GM19240 (cell line): Measurements from ENCODE around the gene GIGYF2.
A peak's percentile ranks its signal among the peaks of the same experiment; 100 is the strongest.
"Not testable (repeated sequence)": the region's sequence is repeated elsewhere in the genome, so short reads cannot be mapped to it uniquely, and the experiment has no call there.

Source experiments
- DNase-seq: peaks from one replicate; pipeline ENCODE4 v3.0.0; 2011; ENCODE audit warnings: low spot score; ENCODE audit not compliant: insufficient read length

The GIGYF2 gene

GRCh38 chr2:232697059-232697806 is at the start of gene GIGYF2:
GIGYF2 (plus strand) TSS chr2:232697331; CDS start chr2:232735198, 37,867 bp downstream.
- DNase-seq: peak; percentile 81

GRCh38 chr2:232649033-232649432 is 48.1 kb upstream of the GIGYF2 start:
- DNase-seq: no peak

DNA sequence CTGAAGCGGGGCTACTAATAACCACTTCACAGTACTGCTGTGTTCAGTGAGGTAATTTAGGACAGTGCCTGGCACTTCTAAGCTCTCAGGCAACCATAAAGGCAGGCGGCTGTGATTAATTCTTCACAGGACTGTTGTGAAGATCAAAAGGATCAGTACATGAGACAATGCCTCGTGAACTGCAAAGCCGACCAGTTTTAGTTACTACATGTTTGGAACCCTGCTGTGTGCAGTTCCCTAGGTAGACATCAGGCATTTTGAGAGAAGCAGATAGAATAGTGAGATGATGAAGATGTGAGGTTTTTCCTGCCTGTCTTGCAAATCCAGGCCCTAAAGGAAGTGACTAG is 44.7 kb upstream of the GIGYF2 start:
- DNase-seq: no peak

GRCh38 chr2:232653441-232653840 is 43.7 kb upstream of the GIGYF2 start:
- DNase-seq: no peak

DNA sequence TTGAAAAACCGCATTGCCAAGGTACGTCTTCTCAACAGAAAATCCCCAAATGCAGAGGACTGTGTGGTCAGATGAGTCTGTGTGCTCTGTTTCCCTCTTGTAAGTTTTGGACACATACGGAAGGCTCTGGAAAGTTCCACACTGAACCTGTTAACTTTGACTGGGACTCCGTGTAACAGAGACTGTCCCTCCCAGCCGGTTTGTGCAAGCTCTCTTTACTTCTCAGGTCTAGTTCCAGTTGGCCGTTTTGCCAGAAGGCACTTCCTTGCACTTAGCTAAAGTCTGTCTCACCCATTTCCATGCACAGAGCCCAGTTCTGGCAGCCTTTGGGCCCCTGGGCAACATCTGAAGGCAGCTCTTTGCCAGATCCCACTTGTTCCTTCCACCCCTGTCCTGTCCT is 41.7 kb upstream of the GIGYF2 start:
- DNase-seq: no peak

DNA sequence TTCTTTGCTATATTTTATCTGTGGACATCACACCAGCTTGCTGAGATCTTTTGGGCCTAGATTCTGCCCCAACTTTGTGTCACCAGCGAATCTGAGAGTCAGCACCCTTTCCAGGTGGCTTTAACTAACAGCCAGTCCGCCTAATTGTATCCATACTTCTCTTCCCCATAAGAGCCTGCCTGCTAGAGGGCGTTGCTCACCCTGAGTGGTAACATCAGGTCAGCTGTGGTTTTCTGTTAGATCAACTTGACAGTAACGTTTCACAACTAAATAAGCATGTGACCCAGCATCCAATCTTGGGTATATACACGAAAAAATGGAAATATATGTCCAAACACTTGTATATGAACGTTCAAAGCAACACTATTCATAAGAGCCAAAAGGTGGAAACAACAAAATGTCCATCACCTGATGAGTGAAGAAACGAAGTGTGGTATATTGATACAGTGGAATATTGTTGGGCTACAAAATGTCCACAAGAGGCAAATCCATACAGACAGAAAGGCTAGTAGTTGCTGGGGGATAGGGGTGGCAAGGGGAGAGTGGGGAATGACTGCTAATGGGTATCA is 38.8 kb upstream of the GIGYF2 start:
- DNase-seq: no peak

DNA sequence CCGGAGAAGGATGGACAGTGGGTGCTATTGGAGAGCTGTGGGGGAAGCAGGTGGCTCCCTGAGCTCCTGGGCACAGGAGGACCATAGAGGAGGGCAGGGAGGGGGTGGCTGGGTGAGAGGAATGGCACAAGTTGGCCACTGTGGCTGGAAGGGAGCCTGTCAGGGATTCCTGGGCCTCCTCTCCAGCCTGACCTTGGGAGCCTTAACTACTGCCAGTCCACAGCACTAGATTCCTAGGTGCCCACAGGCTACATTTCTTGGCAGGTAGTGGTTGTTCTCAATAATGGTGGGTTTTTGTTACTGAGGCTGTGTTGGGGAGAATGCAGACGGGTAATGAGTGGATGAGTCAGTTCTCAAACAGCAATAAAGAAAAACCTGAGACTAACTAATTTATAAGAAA is 37.8 kb upstream of the GIGYF2 start:
- DNase-seq: no peak

DNA sequence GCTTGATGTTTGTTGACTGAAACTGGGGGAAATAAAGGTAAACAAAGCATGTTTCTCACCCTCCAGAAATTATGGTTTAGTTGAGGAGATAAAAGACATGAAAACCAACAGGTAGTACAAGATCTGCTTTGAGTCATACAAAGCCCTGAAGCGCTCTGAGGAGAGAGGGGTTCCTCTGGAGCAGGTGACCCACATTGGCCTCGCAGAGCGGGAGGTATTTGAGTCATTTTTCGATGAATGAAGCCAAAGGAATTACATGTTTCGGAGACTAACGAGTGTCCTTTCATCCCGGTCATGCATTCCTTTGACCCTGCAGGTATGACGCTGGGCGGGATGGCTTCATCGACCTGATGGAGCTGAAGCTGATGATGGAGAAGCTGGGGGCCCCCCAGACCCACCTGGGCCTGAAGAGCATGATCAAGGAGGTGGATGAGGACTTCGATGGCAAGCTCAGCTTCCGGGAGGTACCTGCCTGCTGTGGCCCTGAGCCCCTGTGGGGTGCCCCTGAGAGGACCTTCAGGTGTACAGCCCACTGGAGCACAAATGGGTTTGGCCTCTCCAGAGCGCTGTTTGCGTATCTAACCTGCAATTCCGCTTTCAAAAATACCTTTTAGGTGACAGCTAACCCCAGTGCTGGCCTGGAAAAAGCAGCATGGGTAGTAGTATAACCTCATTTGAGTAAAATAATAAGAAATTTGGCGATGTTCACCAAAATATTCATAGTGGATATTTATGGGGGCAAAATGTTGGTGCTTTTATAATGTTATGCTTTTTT is 34.5 kb upstream of the GIGYF2 start:
- DNase-seq: no peak

GRCh38 chr2:232666051-232666805 is 30.9 kb upstream of the GIGYF2 start:
- no peak for DNase-seq

DNA sequence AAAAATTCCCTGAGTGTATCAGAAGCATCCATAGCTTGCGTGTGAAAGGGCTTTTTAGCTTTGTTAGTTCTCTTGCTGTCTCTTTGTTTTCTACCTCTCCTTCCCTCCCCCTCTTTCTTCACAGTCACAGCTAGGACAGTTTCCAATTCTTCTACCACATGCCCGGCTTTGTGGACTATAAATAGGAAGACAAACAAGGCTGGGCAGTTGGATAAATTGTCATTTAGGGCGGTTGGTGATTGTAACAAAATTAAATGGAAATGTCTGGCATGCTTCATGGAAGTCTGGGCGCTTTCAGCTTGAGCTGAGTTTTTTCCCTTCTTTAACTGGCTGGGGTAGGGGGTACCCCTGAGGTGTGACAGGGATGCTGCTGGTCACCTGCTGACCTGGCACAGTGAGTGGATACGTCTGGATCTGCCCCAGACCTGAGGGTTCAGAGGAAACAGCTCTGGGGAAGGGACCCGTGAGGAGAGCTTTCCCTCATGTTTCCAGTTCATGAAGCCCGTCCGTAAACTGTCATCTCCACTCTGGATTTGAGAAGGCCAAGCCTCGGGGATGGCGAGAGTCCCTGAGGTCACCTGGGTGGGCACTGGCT is 29.0 kb upstream of the GIGYF2 start:
- DNase-seq: no peak

GRCh38 chr2:232668805-232669444 is 28.2 kb upstream of the GIGYF2 start:
- DNase-seq: no peak

GRCh38 chr2:232672588-232672987 is 24.5 kb upstream of the GIGYF2 start:
- DNase-seq: no peak

DNA sequence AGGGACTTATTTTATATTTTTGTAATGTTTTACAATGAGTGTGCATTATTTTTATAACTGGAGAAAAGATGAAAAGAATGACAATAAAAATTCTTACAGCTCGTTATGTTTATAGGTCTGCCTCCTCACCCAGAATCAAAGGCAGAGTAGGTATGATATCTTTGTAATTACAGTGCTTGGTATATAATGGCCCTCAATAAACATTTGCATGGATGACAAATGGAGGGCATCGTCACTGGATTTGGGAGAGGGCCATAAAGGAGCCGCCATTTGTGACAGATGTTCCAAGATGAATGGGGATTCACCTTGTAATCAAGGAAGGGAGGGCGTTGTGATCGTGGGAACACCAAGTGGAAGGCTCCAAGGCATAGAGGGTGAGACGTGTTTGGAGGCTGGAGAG is 22.6 kb upstream of the GIGYF2 start:
- DNase-seq: no peak

GRCh38 chr2:232675381-232675780 is 21.8 kb upstream of the GIGYF2 start:
- DNase-seq: no peak

DNA sequence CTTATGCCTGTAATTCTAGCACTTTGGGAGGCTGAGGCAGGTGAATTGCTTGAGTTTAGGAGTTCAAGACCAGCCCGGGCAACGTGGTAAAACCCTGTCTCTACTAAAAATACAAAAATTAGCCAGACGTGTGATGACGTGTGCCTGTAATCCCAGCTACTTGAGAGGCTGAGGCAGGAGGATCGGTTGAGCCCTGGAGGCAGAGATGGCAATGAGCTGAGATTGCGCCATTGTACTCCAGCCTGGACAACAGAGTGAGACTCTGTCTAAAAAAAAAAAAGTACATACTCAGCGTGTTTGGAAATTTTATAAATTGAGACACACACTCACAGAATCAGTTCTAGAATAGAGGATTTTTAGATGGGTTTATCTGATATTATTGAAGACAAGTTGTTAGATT is 17.1 kb upstream of the GIGYF2 start:
- DNase-seq: no peak

DNA sequence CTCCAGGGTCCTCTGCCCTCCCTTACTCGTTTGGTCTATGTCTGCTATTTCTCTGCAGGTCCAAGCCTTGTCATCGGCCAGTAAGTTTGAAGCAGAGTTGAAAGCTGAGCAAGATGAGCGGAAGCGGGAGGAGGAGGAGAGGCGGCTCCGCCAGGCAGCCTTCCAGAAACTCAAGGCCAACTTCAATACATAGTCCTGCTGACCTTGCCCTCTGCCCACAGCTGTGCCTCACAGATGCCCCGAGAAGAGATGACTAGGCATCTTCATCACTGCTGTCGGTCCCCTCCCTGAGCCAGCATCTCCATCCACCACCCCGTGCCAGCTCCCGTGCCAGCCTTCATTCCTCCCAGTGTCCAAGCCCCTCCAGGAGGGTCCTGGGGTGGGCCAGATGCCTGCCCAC is 15.6 kb upstream of the GIGYF2 start:
- DNase-seq: no peak

GRCh38 chr2:232683368-232683767 is 13.8 kb upstream of the GIGYF2 start:
- DNase-seq: no peak

- DNase-seq: not testable (repeated sequence)
Measured at GRCh38 chr2:232685391-232685790, 11.7 kb upstream of the GIGYF2 start.

- no peak for DNase-seq
Measured at GRCh38 chr2:232687382-232688160, 9.6 kb upstream of the GIGYF2 start.

GRCh38 chr2:232688201-232688600 is 8.9 kb upstream of the GIGYF2 start:
- no peak for DNase-seq
